ES-I3 (cell line): ENCODE measurements around the gene CNKSR1.

ENCODE experiments used
- H3K36me3 ChIP-seq: 2 replicates; pipeline ENCODE4 v1.6.1; 2013; ENCODE audit warnings: mild to moderate bottlenecking, low read length, control low read depth, moderate library complexity; ENCODE audit not compliant: insufficient read depth
- H3K4me1 ChIP-seq: 2 replicates; pipeline ENCODE4 v1.6.1; 2013; ENCODE audit warnings: mild to moderate bottlenecking, control low read depth, low read length; ENCODE audit not compliant: insufficient read depth
- H3K9ac ChIP-seq: 2 replicates; pipeline ENCODE4 v1.6.1; 2013; ENCODE audit warnings: low read depth, mild to moderate bottlenecking, low read length, moderate library complexity
- H3K9me3 ChIP-seq: 2 replicates; pipeline ENCODE4 v1.6.1; 2013; ENCODE audit warnings: mild to moderate bottlenecking, low read length, moderate library complexity; ENCODE audit not compliant: control insufficient read depth, insufficient read depth

CNKSR1 gene

DNA sequence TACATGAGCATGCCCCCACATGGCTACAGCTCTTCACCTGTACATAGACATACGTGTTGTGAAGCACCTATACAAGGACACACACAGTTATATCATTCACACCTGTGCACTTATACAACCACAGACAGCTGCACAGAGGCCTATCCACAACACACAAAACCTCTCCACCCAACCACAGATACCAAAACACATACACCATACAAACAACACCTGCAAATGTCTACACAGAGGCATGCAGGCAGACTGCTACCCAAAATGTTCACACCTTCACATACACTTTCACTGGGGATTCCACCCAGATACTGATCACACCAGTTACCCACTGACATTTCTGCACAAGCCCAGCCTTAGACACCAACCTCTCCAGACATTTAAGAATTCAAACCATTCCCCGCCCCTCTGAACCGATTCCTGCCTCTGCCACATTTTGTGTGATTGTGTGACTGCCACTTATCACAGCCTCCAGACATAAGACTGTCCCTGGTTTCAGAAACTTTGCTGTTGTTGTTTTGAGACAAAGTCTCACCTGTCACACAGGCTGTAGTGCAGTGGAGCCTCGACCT lies 10.5 kb upstream of the CNKSR1 start:
- Histone ChIP-seq H3K4me1 (peaks cover 11% of the 10 kb centered on the region), H3K36me3 (no peaks in the 10 kb centered on the region), H3K9me3 (no peaks in the 10 kb centered on the region), H3K9ac (no peak overlapping the region)

DNA sequence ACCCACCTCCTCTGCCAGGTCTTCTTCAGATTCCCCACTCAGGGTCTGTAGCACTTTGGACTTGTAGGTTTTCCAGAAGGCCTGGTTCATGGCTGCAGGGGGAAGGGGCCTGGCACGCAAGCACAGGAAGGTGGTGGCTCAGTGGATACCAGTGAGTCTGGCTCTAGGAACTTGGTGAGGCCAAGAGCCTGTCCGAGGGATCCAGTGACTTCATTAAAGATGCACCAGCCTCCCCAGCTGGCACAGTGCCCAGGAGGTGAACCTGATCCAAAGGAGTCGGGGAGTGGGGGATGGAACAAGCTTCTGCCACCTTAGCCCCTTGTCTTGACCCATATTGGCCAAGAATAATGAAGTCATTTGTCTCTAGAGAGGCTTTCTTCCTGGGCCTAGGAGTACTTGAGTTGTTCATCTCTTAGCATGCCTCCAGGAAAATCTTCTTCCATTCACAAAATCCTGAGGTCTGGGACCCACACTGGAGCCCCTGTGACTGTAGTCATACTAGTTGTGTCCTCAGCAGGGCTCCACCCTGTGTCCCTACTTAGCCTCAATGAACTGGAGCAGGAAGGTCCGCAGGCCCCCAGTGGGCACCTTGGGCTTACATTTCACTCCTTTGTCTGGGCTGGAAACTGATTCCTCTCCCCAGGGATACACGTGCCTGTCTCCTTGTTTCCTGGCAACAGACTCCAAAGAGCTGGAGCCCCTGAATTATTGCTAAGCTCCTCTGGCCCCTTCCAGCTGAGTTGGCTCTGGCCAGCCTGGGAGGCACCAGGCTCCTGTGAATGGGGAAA lies 8.7 kb upstream of the CNKSR1 start, which contains the start of gene C1orf232:
Gene C1orf232 (minus strand): TSS at position 554 of the 788 bp plus-strand sequence. CDS start 464 bp downstream, at position 90.
- H3K36me3 ChIP-seq = no peaks in the 10 kb centered on the region
- H3K9ac ChIP-seq = peak within 1 kb of the TSS; percentile 98
- peaks cover 11% of the 10 kb centered on the region for H3K4me1 ChIP-seq

DNA sequence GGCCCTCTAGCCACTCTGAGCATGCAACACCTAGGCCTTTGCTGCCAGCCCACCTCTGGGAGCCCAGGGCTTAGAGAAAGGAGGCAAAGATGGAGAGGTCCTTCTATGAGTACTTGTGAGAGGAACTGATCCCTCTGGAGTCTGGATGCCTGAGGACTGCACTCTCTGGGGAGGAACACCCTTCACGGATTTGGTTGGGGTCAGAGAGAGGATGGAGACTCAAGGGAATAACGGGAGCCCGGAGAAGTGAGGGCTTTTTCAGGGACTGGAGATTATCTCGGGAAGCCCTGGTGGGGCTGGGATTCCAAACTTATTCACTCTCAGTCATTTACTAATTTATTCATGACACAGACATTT lies 8.1 kb upstream of the CNKSR1 start:
- Histone ChIP-seq H3K4me1 (peaks cover 11% of the 10 kb centered on the region), H3K9me3 (no peaks in the 10 kb centered on the region), H3K36me3 (no peaks in the 10 kb centered on the region), H3K9ac (no peak overlapping the region; the same call in 1 of the 2 replicates)

More for the DNA sequence above, 8.7 kb upstream of the CNKSR1 start, which contains the start of gene C1orf232:
- no peaks in the 10 kb centered on the region for H3K9me3 ChIP-seq

DNA sequence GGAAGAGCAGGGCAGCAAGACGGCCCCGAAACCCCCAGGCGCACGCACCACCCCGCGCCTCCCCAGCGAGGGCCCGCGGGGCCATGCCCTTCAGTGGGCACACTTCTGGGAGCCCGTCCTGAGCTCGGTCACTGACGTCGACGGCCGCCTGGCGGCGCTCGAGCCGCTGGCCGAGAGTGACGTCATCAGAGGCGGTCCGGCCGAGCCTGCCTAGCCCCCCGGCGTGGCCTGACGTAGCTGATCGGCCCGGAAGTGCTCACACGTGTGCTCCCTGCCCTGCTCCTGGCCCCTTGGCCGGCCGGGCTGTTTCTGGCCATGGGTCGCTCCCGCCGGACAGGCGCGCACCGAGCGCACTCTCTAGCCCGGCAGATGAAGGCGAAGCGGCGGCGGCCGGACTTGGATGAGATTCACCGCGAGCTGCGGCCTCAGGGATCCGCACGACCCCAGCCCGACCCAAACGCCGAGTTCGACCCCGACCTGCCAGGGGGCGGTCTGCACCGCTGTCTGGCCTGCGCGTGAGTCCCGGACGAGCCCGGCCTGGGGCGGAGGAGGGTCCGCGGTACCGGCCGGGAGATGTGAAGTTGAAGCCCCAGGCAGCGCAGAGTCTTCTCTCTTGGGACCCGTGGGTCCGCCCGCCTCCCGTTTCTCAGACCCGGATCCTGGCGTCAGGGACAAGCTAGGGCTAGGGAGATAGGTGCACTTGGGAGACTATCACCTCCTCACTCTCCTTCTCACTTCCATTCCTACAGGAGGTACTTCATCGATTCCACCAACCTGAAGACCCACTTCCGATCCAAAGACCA lies 7.4 kb upstream of the CNKSR1 start, which contains the start of gene ZNF593:
Gene ZNF593 (plus strand): TSS at position 240 of the 803 bp plus-strand sequence. CDS start 76 bp downstream, at position 316.
- Histone ChIP-seq H3K9me3 (no peaks in the 10 kb centered on the region), H3K36me3 (no peaks in the 10 kb centered on the region), H3K9ac (peak within 1 kb of the TSS; percentile 98), H3K4me1 (peaks cover 11% of the 10 kb centered on the region)

DNA sequence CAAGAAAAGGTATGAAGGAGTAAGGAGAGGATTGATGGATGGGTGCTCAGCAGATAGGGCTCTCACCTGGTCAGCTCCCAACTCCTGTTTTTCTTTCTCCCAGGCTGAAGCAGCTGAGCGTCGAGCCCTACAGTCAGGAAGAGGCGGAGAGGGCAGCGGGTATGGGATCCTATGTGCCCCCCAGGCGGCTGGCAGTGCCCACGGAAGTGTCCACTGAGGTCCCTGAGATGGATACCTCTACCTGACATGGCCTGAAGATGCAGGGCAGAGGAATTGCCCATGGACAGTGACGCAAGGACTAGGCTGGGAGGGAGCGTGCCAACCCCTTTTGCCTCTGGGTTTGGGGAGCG lies 6.8 kb upstream of the CNKSR1 start:
- no peaks in the 10 kb centered on the region for H3K36me3 ChIP-seq
- no peaks in the 10 kb centered on the region for H3K9me3 ChIP-seq

DNA sequence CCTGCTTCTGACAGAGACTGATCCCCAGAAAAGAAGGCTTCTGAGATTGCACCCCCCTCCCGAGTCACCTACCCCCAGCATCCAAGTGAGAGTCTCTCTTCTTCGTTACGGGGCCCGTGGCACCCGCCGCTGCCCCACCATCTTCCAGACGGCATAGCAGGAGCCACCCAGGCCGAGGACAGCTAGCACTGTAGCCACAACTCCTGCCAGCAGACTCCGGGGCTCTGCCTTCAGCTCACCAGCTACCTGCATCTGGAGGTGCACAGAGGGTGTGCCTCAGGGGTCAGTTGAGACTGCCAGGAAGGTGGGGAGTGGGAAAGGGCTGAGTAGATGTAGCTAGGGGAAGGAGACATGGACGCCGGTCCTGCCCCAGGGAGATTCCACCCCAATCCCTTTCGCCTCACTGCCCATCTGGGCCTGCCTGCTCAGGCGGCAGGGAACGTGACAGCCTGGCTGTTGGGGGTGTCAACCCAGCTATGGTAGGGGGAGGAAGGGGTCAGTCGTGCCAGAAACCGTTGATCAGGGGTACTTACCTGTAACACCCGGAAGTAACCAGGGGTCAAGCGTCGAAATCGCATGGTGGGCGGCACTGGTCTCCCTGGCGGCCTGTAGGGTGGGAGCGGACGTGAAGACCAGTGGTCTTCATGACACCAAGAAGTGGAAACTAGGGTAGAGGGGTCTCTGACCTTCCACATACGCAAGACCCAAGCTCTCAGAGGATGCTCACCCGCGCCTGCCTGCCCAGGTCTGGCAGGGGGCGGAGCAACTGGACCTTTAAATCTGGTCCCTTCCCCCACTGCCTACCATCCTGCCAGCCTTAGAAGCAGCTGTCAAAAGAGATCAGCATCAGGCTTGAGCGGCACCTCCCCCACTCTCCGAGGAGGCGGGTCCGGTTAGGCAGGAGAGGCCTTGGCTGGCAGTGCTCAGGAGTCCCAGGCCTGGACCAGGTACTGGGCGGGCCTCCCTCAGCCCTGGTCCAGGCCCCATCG lies 5.9 kb upstream of the CNKSR1 start, which contains the start of gene ZNF593OS:
Gene ZNF593OS (minus strand): TSS at position 749 of the 989 bp plus-strand sequence. CDS start 171 bp downstream, at position 578.
- Histone ChIP-seq H3K9ac (no peak within 1 kb of the TSS), H3K9me3 (no peaks in the 10 kb centered on the region), H3K4me1 (peaks cover 2% of the 10 kb centered on the region; the same call in 1 of the 2 replicates)

More for the DNA sequence above, 6.8 kb upstream of the CNKSR1 start:
- peak overlapping the region; percentile 98 for H3K9ac ChIP-seq
- peaks cover 7% of the 10 kb centered on the region for H3K4me1 ChIP-seq

DNA sequence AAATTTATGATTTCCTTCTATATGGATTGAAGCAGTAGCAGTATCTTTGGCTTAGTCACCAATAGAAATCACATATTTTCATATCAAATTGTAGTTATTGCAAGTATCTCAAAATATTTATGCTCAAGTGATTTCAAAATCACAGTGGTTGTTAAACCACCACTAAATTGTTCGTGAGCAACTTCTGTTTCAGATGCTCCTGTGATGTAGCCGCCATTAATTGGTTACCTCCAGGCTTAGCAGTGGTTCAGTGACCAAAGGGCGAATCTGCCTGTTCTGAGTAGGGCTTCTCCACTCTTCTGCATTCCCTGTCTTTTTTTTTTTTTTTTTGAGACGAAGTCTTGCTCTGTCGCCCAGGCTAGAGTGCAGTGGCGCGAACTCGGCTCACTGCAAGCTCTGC lies 1.9 kb upstream of the CNKSR1 start:
- H3K36me3 ChIP-seq = no peaks in the 10 kb centered on the region
- peaks cover 2% of the 10 kb centered on the region; the same call in 1 of the 2 replicates for H3K4me1 ChIP-seq
- no peak overlapping the region for H3K9ac ChIP-seq
- H3K9me3 ChIP-seq = no peaks in the 10 kb centered on the region

More for the DNA sequence above, 5.9 kb upstream of the CNKSR1 start, which contains the start of gene ZNF593OS:
- H3K36me3 ChIP-seq = no peaks in the 10 kb centered on the region

DNA sequence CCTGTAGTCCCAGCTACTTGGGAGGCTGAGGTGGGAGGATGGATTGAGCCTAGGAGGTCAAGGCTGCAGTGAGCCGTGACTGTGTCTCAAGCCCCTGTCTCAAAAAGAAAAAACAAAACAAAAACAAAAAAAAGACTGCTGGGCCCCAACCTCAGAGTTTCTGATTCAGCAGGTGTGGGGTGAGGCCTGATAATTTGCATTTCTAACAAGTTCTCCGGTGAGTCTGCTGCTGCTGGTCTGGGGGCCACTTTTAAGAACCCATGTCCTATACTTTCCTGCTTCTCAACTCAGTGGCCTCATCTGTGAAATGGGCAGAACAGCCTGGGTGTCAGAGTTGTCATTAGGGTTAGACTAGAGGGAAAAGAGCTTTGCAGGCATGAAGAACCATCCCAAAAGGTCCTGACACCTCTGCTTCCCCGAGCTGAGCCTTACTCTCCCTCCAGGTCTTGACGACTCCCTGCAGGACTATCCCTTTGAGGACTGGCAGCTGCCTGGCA lies 2.8 kb downstream of the CNKSR1 start:
- no peaks in the 10 kb centered on the region; the same call in 1 of the 2 replicates for H3K36me3 ChIP-seq
- no peaks in the 10 kb centered on the region for H3K9me3 ChIP-seq
- H3K9ac ChIP-seq = no peak overlapping the region
- H3K4me1 ChIP-seq = no peaks in the 10 kb centered on the region

DNA sequence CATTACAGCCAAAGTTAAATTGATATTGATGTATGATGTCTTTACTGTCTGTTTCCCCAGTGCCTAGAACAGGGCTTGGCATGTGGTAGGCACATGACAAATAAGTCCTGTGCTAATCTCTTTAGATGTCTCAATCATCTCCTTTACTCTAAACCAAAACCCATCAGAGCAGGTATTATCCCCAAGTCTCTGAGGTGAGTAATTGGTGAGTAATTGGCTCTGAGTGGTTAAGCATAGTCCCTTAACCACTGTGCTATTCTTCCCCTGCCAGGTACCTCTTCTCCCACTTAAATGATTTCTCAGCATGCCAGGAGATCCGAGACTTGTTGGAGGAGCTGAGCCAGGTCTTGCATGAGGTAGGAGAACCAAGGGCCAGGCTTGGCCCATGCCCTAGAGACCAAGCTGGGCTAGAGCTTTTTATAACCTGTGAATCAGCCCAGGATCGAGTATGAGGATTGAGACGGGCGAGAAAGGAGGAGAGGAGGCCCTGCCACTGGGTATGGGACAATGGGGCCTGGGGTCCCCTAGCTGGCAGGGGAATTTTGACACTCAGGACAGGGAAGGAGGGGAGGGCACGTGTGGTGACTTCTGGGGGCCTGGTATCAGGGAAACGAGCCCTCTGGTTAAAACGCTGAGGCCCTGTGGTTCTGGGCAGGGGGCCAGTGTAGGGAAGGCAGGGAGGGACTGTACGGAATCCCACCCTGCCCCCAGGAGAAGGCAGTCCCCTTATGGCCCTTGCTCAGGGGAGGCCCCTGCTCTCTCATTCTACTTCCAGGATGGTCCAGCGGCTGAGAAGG lies 4.5 kb downstream of the CNKSR1 start:
- no peak overlapping the region for H3K9ac ChIP-seq
- no peaks in the 10 kb centered on the region for H3K9me3 ChIP-seq
- no peaks in the 10 kb centered on the region; the same call in 1 of the 2 replicates for H3K36me3 ChIP-seq
- H3K4me1 ChIP-seq = no peaks in the 10 kb centered on the region

DNA sequence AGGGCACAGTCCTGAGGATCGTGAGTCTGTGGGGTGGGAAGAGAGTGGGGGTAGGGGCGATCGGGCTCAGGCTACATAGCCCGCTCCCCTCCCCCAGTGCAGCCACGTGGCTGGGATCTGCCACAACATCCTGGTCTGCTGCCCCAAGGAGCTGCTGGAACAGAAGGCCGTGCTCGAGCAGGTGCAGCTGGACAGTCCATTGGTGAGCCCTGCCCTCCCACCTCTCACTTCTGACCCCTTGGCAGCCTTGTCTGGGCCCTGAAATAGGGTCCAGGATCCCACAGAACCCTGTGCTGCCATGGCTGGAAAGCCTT lies 5.0 kb downstream of the CNKSR1 start:
- Histone ChIP-seq H3K4me1 (no peaks in the 10 kb centered on the region), H3K9ac (no peak overlapping the region), H3K9me3 (no peaks in the 10 kb centered on the region), H3K36me3 (no peaks in the 10 kb centered on the region; the same call in 1 of the 2 replicates)

DNA sequence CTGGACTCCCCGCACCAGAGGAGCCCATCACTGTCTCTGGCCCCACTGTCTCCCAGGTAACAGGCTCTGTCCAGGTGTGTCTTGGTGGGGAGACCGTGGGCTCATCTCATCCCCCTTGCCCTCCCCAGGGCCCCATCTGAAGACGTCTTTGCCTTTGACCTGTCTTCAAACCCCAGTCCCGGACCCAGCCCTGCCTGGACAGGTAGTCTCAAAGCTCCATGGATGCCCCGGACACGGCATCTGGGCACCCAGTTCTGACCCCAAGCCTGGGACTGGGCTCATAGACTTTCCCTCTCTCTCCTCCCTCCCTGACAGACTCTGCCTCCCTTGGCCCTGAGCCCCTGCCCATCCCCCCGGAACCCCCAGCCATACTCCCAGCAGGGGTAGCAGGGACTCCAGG lies 6.8 kb downstream of the CNKSR1 start:
- no peaks in the 10 kb centered on the region for H3K9me3 ChIP-seq
- no peaks in the 10 kb centered on the region; the same call in 1 of the 2 replicates for H3K36me3 ChIP-seq
- no peak overlapping the region for H3K9ac ChIP-seq

DNA sequence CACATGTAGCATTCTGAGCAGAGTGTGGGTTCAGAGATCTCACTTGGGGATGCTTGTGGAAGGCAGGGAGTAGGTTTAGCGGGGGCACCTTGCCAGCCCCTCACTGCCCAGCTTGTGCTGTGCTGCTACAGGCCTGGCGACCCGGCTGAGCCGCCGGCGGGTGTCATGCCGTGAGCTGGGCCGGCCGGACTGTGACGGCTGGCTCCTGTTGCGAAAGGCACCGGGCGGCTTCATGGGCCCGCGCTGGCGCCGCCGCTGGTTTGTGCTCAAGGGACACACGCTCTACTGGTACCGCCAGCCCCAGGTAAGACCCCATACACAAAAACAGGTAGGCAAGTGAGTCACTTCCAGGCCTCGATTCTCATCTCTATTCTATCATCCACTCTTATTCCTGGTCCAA lies 7.6 kb downstream of the CNKSR1 start:
- no peaks in the 10 kb centered on the region; the same call in 1 of the 2 replicates for H3K36me3 ChIP-seq
- H3K9ac ChIP-seq = no peak overlapping the region
- H3K9me3 ChIP-seq = no peaks in the 10 kb centered on the region
- H3K4me1 ChIP-seq = no peaks in the 10 kb centered on the region

More for the DNA sequence above, 6.8 kb downstream of the CNKSR1 start:
- H3K4me1 ChIP-seq = no peaks in the 10 kb centered on the region

DNA sequence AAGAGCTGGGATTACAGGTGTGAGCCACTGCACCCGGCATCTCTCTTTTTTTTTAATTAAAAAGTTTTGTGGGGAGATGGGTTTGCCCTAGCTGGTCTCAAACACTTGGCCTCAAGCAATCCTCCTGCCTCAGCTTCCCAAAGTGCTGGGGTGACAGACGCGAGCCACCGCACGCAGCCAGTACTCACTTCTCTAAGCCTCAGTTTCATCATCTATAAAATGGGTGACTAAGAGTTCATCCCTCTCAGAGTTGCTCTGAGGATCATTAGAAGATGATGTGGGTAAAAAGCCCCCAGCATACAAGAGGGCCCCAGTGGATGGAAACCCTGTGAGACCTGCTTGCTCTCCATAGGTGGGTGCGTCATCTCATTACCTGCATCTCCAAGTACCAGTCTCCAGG lies 10.6 kb downstream of the CNKSR1 start:
- no peak overlapping the region for H3K9ac ChIP-seq
- H3K36me3 ChIP-seq = no peaks in the 10 kb centered on the region

More for the DNA sequence above, 10.6 kb downstream of the CNKSR1 start:
- H3K4me1 ChIP-seq = no peaks in the 10 kb centered on the region; the same call in 1 of the 2 replicates
- no peaks in the 10 kb centered on the region for H3K9me3 ChIP-seq
